Activated gamma-delta T cell (primary cell): Measurements from ENCODE around the gene TRIM52.
"Not testable (repeated sequence)": the region's sequence is repeated elsewhere in the genome, so short reads cannot be mapped to it uniquely, and the experiment has no call there.

ENCODE experiments used
- DNase-seq: peaks from one replicate; lab custom pipeline; 2025; lab: John Stamatoyannopoulos, UW
- total RNA-seq, 2 donors: gene quantifications; one replicate each; lab custom pipeline; 2026; lab: John Stamatoyannopoulos, UW

TRIM52 gene
- 107 to 130 reads per million in 2 donors for total RNA-seq

DNA sequence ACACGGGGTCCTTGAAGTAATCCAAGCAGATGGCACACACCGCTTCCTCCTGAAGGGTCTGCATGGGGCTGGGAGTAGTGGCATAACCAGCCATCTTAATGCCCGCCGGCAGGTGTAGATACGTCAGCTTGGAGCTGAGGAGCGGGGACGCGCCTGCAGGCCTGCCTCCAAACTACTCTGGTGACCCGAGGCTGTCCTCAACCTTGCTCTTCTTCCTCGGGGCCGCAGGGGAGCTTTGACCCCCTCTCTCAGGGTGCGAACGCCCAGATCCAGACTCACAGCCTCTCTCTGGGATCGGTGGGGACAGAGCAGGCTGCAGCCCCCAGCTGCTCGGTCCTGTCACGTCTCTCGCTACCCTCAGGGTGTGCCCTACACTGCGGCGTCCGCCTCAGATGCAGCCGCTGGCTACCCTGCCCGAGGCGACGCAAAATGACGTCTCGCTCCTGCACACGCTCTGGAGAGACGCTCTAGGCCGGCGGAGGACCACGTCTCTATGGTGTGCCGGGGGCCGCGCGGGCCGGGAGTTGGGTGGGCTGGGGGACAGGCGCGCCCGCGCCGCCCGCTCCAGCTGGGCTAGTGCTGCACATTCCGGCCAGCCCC, at the start of gene TRIM52:
Gene TRIM52 (minus strand): TSS at position 424 of the 600 bp plus-strand sequence. CDS start 330 bp downstream, at position 94.
- DNase-seq, result no peak

DNA sequence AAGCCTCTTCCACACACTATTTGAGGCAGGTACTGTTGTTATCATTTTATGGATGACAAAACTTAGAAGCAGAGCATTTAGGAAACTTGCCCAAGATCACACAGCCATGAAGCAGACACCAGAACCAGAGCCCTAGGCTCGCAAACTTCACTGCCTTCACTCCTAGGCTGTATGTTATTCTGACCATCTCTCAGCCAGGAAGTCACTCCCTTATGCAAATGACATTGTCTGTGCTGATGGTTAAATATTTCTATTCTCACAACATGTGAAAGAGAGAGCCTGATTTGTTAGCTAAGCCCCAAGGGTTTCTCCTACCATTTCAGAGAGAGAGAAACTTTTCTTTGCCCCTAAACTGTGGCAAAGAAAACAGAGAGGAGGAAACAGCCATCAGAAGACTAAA, 26.4 kb upstream of the TRIM52 start:
- DNase-seq, result not testable (repeated sequence)

DNA sequence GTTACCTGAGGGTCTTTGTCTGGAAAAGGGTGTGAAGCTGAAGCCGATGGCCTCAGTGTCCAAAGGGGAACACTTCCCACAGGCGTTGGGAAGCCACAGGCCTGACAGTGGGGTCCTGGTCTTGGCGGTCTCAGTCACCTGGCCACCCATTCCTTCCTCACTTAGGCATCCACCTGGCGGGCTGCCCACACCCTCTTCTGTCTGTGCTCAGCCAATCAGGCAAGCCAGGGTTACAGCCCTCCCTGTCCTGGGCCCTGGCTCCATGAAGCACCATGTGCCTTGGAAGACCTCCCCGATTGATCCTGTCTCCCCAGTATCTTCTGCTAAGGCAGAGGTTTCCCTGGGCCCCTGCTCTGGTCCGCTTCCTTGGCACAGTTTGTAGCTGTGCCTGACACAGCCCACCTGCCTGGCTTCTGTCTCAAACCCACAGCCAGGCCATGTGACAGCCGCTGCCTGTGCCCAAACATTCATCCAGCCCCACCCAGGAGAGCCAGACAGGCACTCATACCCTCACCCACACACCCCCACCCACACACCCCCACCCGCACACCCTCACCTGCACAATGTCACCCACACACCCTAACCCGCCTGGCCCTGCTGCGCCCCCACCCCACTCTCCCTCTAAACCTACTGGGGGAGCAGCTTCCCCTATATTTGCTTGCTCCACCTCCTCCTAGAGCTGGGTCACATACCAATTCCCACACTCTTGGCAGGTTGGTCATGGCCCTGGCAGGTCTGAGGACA, 25.2 kb upstream of the TRIM52 start:
- DNase-seq, result not testable (repeated sequence)

DNA sequence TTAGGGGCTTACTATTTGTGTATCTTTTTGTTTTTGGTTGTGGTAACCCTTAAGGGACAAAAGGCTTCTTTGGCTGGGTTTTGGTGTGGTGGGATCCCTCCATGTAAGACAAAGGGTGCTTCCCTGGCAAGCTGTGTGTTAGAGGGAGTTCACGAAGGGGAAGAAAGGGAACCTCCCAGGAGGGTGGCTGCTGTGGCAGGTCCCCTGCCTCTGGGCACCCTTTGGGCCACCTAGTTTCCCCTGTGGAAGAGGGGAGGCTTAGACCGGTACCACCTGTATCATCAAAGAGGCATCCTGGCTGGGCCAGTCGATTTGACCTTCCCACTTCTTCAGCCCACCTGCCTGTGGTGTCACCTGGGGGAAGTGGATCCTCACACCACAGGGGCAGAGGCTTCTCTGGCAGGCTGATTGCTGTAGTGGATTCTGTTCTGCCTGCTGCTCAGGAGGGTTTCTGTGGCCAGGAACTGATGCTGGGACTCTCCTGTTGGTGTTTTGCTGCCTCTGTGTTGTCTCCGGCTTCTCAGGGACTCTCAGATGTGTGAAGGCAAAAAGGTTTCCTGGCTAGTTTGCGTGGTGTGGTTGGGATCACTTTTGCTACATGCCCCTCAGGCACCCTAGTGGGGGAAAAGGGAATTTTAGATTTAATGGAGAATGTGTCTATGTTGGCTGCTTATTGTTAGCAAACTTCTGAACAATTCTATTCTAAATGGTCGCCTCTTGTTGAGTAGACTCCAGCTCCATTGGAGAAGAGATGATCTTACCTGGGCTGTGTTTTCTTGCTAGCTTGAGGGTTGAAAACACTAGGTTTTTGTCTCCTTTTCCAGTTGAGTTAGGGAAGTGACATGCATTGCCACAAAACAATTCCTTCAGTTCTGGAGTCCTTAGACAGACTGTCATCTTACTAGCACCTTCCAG, 23.2 kb upstream of the TRIM52 start:
- not testable (repeated sequence) for DNase-seq

DNA sequence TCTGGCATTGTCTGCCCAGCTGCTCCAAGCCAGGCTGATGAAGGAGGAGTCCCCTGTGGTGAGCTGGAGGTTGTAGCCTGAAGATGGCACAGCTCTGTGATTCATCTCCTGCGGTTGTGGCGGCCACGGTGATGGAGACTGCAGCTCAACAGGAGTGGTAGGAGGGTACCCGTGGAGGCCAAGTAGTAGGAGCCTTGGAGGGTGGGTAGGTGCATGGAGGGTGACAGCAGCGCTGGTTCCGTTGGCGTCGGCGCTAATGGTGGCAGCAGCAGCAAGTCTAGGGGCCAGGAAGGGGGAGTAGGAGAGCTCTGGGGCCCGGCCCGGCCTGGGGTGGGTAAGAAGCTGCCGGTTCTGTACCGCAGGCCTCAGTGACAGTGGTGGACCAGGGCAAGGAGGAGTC, 22.4 kb upstream of the TRIM52 start:
- no peak for DNase-seq

- no peak for DNase-seq
Measured at GRCh38 chr5:181282874-181283273, 21.9 kb upstream of the TRIM52 start.

DNA sequence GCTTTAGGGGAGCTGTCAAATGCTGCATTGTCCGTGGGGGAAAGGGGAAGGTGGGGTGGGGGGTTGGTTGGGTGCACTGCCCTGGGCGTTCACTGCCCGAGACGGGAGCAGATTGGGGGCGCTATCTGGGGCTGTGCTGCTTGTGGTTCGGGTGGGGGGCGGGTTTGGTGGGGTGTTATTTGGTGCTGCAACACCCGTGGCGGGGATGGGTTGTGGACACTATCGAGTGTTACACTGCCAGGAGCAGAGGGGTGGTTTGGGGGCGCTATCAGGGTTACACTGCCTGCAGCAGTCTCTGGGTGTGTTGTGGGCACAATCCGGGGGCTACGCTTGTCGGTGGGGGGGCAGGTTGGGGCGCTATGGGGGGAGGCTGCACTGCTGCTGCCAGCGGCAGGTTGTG, 21.5 kb upstream of the TRIM52 start:
- DNase-seq, result not testable (repeated sequence)

- no peak for DNase-seq
Measured at GRCh38 chr5:181281984-181282316, 21.0 kb upstream of the TRIM52 start.

- no peak for DNase-seq
Measured at GRCh38 chr5:181281077-181281983, 20.4 kb upstream of the TRIM52 start.

DNA sequence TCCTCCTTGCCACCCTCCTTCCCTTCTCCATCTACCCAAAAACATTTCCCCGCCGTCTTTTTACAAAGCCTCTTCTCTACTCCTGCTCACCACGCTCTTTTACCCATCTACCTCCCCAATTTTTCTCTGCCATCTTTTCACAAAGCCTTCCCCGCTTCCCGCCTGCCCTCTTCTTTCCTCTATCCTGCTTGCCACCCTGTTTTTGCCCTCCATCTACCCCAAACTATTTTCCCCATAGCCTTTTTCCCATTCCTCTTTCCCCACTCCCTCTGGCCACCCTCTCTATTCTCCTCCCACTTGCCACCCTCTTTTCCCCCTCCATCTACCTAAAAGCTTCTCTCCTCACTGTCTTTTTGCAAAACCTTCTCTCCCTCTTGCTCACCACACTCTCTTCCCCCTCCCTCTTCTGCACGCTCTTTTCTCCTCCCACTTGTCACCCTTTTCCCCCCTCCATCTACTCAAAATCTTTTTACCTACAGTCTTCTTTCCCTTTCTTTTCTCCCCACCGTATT, 19.4 kb upstream of the TRIM52 start:
- DNase-seq, result no peak

GRCh38 chr5:181273433-181273744, 12.4 kb upstream of the TRIM52 start:
- DNase-seq, result not testable (repeated sequence)

DNA sequence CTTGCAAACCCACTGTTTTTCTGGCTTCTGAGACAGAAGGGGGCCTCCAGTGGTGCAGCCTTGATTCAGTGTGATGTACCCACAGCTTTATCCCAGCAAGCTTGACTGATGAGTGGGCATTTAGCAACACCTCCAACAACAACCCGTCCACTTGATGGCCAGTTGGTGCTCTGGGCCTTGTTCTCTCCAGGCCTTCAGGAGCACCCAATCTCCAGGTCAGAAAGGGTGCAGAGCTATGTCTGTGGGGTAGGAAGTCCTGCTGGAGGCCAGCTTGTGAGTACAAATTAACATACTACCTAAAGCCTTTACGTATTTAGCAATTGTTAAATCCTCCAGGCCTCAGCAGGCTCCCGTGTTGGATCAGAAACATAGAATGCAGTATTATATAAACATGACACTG, 10.1 kb upstream of the TRIM52 start:
- no peak for DNase-seq

GRCh38 chr5:181267907-181268306, 7.0 kb upstream of the TRIM52 start:
- DNase-seq, result not testable (repeated sequence)

- DNase-seq, result not testable (repeated sequence)
Measured at GRCh38 chr5:181267291-181267904, 6.5 kb upstream of the TRIM52 start.

DNA sequence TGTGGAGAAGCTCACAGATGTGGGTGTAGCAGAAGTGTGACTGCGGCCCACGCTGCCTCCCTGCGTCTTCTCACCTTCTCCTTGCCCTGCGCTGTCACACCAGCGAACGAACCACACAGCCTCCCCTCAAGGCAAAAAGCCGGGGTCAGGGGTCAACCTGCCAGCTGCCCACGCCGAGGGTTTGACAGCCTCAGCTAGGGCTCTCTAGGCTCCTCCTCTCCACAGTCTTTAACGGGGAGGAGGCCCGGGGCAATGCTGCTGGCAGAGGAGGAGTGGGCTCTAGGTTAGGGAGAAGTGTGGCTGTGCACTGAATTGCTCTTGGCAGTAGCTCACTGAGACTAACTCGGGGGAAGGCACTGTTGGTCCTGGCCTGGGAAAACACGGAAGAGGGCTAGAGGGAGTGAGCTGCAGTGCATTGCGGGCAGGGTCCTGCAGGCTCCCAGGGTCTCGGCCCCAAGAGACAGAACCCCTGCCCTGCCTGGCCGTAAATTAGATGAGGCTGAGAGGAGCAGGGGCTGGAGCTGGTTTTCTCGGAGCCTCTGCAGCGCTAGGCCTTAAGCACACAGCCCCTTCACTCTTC, 4.2 kb upstream of the TRIM52 start:
- DNase-seq, result no peak

DNA sequence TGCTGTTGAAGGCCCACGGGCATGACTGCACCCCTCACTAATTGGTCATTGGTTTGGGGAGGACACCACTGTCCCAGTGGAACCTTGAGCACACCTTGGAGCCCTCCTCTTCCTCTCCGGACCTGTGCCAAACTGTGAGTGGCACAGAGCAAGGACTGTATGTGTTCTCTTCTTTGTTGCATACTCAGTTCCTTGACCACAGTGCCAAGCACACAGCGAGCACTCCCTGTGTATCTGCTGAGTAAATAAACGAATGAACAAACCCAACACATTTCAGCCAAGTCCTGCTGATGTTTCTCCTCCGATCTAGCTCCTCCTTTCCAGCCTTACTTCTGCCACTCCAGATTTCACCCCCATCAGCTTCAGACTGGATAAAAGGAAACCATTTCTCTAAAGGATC, 2.7 kb upstream of the TRIM52 start:
- no peak for DNase-seq

- DNase-seq, result no peak
Measured at GRCh38 chr5:181261320-181262049, 542 bp upstream of the TRIM52 start.

DNA sequence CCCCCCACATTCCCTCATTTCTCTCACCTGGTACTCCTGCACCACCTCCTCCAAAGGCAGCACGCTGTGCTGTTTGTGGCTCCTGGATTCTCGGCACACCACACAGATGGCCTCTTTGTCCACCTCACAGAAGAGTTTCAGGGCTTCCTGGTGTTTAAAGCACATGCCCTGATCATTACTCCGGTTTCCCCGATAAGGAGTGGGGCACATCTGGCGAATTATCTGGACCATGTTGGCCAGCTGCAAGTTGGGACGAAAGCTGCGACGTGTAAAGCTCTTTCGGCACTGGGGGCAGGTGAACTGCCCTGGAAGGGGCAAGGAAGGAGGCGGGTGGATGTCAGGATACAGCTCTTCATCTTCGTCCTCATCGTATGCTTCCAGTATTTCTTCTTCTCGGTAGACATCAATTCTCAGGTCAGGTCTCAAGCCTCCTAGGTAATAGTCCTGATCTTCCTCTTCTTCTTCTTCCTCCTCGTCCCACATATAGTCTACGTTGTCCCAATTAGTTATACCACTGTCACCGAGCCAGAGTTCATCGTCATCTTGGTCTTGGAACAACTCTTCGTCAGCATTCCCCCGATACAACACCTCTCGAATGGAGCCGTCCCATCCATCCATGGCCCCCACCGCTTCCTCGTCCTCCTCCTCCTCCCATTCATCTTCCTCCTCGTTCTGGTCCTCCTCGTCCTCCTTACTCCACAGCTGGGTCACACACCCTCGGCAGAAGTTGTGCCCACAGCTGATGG, 796 bp downstream of the TRIM52 start:
- no peak for DNase-seq

- no peak for DNase-seq
Measured at GRCh38 chr5:181259283-181259682, 1.7 kb downstream of the TRIM52 start.
